ENCODE measurements around the gene CMAS. TPM values are rescaled to one million over a fixed set of nuclear protein-coding genes. Genes with fewer than 3 reads are reported as not detected.

CMAS gene
- total RNA-seq, 1 donor from 2014 or later = 37.9 TPM

GRCh38 chr12:22110176-22110575 is 64.2 kb downstream of the CMAS start:
- Histone ChIP-seq H3K27ac (ENCODE audit: low read depth, low read length) (no peak overlapping the region), H3K4me2 (ENCODE audit: low read length) (no peak overlapping the region), H4K20me1 (ENCODE audit: insufficient read depth, low read length) (no peaks in the 10 kb centered on the region), H3K4me1 (ENCODE audit: insufficient read depth, low read length) (no peaks in the 10 kb centered on the region), H2AFZ (ENCODE audit: low read depth, low read length) (no peak overlapping the region), H3K4me3 (ENCODE audit: insufficient read depth, low read depth, low read length) (no peak overlapping the region), H3K9me3 (ENCODE audit: insufficient read depth, low read depth, low read length) (peaks cover 3% of the 10 kb centered on the region), H3K27me3 (ENCODE audit: insufficient read depth, low read length) (no peaks in the 10 kb centered on the region), H3K9ac (ENCODE audit: low read length) (no peak overlapping the region), H3K36me3 (ENCODE audit: insufficient read depth, low read length) (no peaks in the 10 kb centered on the region), H3K79me2 (ENCODE audit: insufficient read depth, low read length) (no peaks in the 10 kb centered on the region)
- no peak for TF ChIP-seq EZH2 (IDR thresholded peaks at IDR 0.05; ENCODE audit: insufficient read depth, low read length)
- TF ChIP-seq, protein P1, sequence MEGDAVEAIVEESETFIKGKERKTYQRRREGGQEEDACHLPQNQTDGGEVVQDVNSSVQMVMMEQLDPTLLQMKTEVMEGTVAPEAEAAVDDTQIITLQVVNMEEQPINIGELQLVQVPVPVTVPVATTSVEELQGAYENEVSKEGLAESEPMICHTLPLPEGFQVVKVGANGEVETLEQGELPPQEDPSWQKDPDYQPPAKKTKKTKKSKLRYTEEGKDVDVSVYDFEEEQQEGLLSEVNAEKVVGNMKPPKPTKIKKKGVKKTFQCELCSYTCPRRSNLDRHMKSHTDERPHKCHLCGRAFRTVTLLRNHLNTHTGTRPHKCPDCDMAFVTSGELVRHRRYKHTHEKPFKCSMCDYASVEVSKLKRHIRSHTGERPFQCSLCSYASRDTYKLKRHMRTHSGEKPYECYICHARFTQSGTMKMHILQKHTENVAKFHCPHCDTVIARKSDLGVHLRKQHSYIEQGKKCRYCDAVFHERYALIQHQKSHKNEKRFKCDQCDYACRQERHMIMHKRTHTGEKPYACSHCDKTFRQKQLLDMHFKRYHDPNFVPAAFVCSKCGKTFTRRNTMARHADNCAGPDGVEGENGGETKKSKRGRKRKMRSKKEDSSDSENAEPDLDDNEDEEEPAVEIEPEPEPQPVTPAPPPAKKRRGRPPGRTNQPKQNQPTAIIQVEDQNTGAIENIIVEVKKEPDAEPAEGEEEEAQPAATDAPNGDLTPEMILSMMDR (IDR thresholded peaks at IDR 0.05; ENCODE audit: insufficient read depth, low read depth, low read length) = no peak
- Mint-ChIP-seq H3K9me3 (ENCODE audit: unreplicated experiment) (peaks cover 4% of the 10 kb centered on the region), H3K4me1 (ENCODE audit: low read depth, unreplicated experiment) (no peaks in the 10 kb centered on the region), H3K4me3 (ENCODE audit: unreplicated experiment) (no peak overlapping the region), H3K36me3 (ENCODE audit: low read depth, unreplicated experiment) (no peaks in the 10 kb centered on the region), H3K27me3 (ENCODE audit: low read depth, unreplicated experiment) (peaks cover 10% of the 10 kb centered on the region), H3K27ac (ENCODE audit: unreplicated experiment) (no peak overlapping the region)
- DNase-seq (ENCODE audit: low read depth) = no peak
- no peak for FAIRE-seq

Other genes starting within 250 kb of the CMAS start
- 0.36 and 0.41 TPM in 2 replicates for gene ABCC9, start 104.8 kb upstream of the CMAS start, total RNA-seq

All from astrocyte (in vitro differentiated cells and primary cell).